Upper lobe of right lung (tissue), 1 donor: ENCODE measurements around the gene ZNF593. TPM values are rescaled to one million over a fixed set of nuclear protein-coding genes. Genes with fewer than 3 reads are reported as not detected.

Experiments
- ATAC-seq: fragments of 200-7000 bp; cut with Tn5 transposase; one replicate; pipeline ENCODE4 v1.9.1; 2020; ENCODE audit warnings: mild to moderate bottlenecking, moderate library complexity
- DNase-seq: peaks from one replicate; pipeline ENCODE4 v3.0.0-alpha.2; 2020
- H3K27ac ChIP-seq: fragments of 200-600 bp; one replicate; pipeline ENCODE4 v1.8.0; 2022
- H3K27me3 ChIP-seq: fragments of 200-600 bp; one replicate; pipeline ENCODE4 v1.8.0; 2022; ENCODE audit warnings: mild to moderate bottlenecking
- H3K36me3 ChIP-seq: fragments of 200-600 bp; one replicate; pipeline ENCODE4 v1.8.0; 2022
- H3K4me1 ChIP-seq: fragments of 200-600 bp; one replicate; pipeline ENCODE4 v1.8.0; 2022
- H3K4me3 ChIP-seq: fragments of 200-600 bp; one replicate; pipeline ENCODE4 v1.8.0; 2022; ENCODE audit warnings: mild to moderate bottlenecking
- H3K9me3 ChIP-seq: fragments of 200-600 bp; one replicate; pipeline ENCODE4 v1.8.0; 2022
- intact Hi-C: fragments of 100-400 bp; cut with DNase I; formaldehyde crosslinking; loops from one replicate; pipeline ENCODE4 v1.11.0; 2022
- long read RNA-seq: library from polyadenylated mRNA; unstranded; transcript quantifications from one replicate; pipeline ENCODE4 v2.0.0, GENCODE V29; 2021
- total RNA-seq: library from RNA; stranded (reverse); fragmentation: NEBNext Ultra II Directional; extraction: Animal tissue kit (Norgen Biotek cat#: 25700); gene quantifications from one replicate; pipeline ENCODE4 v1.2.1, GENCODE V29; 2021
- TF ChIP-seq, protein P1 (sequence below): fragments of 200-600 bp; IDR thresholded peaks from one replicate; pipeline ENCODE4 v1.8.0; 2022; ENCODE audit warnings: antibody characterized with exemption
- donor health status: DM: no; HTN: yes; CAD: no; lungs with severe emphysema.

The ZNF593 gene
- total RNA-seq = 22.6 TPM
- long read RNA-seq, transcript ZNF593-202 (3 exons, 675 nt) = major isoform, 14 of 14 reads
- long read RNA-seq, partial matches to known transcripts = 0 of 14 reads
- long read RNA-seq, other reads (novel, unspliced or antisense) = 0 of 14 reads

DNA sequence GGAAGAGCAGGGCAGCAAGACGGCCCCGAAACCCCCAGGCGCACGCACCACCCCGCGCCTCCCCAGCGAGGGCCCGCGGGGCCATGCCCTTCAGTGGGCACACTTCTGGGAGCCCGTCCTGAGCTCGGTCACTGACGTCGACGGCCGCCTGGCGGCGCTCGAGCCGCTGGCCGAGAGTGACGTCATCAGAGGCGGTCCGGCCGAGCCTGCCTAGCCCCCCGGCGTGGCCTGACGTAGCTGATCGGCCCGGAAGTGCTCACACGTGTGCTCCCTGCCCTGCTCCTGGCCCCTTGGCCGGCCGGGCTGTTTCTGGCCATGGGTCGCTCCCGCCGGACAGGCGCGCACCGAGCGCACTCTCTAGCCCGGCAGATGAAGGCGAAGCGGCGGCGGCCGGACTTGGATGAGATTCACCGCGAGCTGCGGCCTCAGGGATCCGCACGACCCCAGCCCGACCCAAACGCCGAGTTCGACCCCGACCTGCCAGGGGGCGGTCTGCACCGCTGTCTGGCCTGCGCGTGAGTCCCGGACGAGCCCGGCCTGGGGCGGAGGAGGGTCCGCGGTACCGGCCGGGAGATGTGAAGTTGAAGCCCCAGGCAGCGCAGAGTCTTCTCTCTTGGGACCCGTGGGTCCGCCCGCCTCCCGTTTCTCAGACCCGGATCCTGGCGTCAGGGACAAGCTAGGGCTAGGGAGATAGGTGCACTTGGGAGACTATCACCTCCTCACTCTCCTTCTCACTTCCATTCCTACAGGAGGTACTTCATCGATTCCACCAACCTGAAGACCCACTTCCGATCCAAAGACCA lies at the start of gene ZNF593:
ZNF593 (plus strand) TSS at position 240 of the 803 bp plus-strand sequence; CDS start at position 316, 76 bp downstream.
- TF ChIP-seq, protein P1, sequence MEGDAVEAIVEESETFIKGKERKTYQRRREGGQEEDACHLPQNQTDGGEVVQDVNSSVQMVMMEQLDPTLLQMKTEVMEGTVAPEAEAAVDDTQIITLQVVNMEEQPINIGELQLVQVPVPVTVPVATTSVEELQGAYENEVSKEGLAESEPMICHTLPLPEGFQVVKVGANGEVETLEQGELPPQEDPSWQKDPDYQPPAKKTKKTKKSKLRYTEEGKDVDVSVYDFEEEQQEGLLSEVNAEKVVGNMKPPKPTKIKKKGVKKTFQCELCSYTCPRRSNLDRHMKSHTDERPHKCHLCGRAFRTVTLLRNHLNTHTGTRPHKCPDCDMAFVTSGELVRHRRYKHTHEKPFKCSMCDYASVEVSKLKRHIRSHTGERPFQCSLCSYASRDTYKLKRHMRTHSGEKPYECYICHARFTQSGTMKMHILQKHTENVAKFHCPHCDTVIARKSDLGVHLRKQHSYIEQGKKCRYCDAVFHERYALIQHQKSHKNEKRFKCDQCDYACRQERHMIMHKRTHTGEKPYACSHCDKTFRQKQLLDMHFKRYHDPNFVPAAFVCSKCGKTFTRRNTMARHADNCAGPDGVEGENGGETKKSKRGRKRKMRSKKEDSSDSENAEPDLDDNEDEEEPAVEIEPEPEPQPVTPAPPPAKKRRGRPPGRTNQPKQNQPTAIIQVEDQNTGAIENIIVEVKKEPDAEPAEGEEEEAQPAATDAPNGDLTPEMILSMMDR = peak; percentile 84
- intact Hi-C loops = no loop called here
- Histone ChIP-seq H3K9me3 (no peaks in the 10 kb centered on the region), H3K36me3 (no peaks in the 10 kb centered on the region), H3K27me3 (no peaks in the 10 kb centered on the region), H3K4me1 (peaks cover 8% of the 10 kb centered on the region), H3K4me3 (peak within 1 kb of the TSS; percentile 91), H3K27ac (peak within 1 kb of the TSS; percentile 86)
- DNase-seq (peak; percentile 97), ATAC-seq (peak; percentile 97)

DNA sequence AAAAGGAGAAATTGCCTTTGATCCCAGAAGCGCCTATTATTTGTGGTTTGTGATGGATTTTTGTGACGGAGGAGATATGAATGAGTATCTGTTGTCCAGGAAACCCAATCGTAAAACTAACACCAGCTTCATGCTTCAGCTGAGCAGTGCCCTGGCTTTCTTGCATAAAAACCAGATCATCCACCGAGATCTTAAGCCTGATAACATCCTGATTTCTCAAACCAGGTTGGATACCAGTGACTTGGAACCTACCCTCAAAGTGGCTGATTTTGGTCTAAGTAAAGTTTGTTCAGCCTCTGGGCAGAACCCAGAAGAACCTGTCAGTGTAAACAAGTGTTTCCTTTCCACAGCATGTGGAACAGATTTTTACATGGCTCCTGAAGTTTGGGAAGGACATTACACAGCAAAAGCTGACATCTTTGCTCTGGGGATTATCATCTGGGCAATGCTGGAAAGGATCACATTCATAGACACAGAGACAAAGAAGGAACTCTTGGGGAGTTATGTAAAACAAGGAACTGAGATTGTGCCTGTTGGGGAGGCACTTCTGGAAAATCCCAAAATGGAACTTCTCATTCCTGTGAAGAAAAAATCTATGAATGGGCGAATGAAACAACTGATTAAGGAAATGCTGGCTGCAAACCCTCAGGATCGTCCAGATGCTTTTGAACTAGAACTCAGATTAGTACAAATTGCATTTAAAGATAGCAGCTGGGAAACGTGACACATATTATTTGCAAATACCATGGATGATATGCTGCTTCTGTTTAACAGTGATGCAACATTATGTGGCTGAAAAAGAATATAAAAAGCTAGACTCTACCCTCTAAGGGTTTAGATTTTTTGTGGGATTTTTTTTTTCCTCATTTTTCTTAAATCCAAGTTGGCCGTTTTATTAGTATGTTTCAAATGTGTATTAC lies 47.6 kb upstream of the ZNF593 start:
- Histone ChIP-seq H3K4me3 (no peak overlapping the region), H3K36me3 (peaks cover 16% of the 10 kb centered on the region), H3K4me1 (peaks cover 39% of the 10 kb centered on the region), H3K27me3 (no peaks in the 10 kb centered on the region), H3K27ac (peak overlapping the region; percentile 1), H3K9me3 (no peaks in the 10 kb centered on the region)
- no peak for DNase-seq
- peak; percentile 30 for ATAC-seq
- intact Hi-C loops = no loop called here
- TF ChIP-seq, protein P1 = no peak

DNA sequence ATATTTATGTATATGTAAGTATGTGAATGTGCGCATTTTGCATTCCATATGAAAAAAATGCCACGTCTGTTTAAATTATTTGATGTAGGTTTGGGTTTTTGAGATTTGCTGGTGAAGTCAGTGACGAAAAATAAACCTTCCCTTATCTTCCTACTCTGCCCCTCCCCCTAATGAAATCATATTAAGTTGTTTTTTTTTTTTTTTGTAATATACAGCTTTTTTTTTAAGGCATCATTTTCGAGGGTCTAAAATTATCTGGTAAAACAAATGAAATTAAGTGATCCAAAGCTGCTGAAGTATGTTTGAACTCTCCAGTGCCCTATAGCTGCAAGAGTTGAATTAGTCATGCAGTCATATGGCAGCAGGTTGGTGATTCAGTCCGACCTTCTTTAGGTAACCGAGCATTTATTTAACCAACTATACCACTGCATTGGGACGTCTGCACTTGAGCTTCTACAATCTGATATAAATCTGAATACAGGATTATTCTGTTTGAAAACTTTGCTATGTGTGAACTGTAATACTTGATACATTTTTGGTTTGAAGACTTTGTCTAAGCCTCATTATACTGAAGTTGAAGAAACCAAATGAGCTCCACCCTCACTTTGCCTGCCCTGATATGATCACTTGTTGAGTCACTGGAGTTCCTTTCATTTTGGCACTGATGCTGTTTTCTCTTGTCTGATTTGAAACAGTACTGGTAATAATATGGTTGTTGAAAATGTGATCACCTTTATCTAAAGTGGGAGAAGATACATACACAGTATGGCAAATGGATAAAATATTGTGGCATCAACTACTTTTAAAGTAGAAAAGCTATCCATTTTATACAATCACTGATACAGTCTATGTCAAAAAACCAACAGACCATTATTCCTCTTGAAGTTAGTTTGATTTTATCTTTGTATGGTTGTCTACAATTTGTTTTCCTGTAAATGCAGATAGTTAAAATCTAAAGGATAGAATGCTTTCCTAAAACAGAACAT lies 46.4 kb upstream of the ZNF593 start:
- no peak overlapping the region for H3K4me3 ChIP-seq
- H3K9me3 ChIP-seq = no peaks in the 10 kb centered on the region
- DNase-seq (no peak), ATAC-seq (no peak)
- H3K27ac ChIP-seq = no peak overlapping the region
- H3K36me3 ChIP-seq = peaks cover 14% of the 10 kb centered on the region
- H3K4me1 ChIP-seq = peaks cover 48% of the 10 kb centered on the region
- intact Hi-C loops = no loop called here
- TF ChIP-seq, protein P1 = no peak
- H3K27me3 ChIP-seq = no peaks in the 10 kb centered on the region

DNA sequence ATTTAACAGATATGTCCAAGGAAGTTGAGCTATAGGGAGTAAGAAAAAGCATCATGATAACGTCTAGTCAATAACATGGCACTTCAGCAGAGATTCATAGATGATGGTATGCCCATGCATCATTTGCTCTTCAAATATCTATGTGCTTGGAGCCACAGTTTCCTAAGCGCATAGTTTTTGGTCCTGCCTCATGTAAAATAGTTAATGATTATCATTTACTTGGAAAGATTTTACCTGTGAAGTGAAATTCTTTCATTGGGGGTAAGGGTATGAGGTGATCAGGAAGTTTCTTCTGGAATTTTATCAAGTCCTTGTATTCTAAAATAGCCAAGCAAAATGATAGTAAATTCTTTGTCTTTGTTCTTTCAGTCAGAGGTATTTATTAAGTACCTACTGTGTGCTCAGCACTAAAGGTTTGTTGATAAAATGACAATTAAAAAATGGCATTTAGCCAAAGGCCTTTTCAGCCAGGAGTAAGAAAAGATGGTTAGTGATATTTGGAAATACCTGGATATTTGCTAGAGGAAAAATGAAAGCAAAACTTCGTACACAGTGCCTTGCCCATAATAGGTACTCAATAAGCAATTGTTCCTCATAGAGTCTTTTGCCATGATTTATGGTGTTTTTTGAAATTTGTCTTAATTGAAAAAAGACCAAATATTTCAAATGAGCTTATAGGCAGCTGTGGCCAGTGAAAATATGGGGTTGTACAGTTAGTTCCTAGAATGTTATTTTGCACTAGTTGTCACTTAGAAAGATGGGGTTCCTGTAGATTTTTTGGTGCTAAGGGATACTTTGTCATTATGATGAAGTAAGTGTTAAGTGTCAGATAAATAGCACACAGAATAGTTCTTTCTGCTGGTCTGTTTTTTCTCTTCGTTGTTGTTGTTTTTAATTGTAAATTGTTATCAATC lies 45.0 kb upstream of the ZNF593 start:
- H3K4me1 ChIP-seq = peaks cover 48% of the 10 kb centered on the region
- intact Hi-C loops = no loop called here
- TF ChIP-seq, protein P1 = no peak
- no peak overlapping the region for H3K27ac ChIP-seq
- no peak for DNase-seq
- H3K4me3 ChIP-seq = no peak overlapping the region
- H3K27me3 ChIP-seq = no peaks in the 10 kb centered on the region
- H3K36me3 ChIP-seq = peaks cover under 1% of the 10 kb centered on the region
- no peak for ATAC-seq
- H3K9me3 ChIP-seq = no peaks in the 10 kb centered on the region
